HG03064 (cell line): Measurements from ENCODE around the gene IL11.
A peak's percentile ranks its signal among the peaks of the same experiment; 100 is the strongest.

Experiments
- ATAC-seq: cut with Tn5 transposase; IDR thresholded peaks from one replicate; pipeline ENCODE4 v1.9.1; 2021; ENCODE audit warnings: low read depth; ENCODE audit not compliant: unreplicated experiment

Gene IL11

DNA sequence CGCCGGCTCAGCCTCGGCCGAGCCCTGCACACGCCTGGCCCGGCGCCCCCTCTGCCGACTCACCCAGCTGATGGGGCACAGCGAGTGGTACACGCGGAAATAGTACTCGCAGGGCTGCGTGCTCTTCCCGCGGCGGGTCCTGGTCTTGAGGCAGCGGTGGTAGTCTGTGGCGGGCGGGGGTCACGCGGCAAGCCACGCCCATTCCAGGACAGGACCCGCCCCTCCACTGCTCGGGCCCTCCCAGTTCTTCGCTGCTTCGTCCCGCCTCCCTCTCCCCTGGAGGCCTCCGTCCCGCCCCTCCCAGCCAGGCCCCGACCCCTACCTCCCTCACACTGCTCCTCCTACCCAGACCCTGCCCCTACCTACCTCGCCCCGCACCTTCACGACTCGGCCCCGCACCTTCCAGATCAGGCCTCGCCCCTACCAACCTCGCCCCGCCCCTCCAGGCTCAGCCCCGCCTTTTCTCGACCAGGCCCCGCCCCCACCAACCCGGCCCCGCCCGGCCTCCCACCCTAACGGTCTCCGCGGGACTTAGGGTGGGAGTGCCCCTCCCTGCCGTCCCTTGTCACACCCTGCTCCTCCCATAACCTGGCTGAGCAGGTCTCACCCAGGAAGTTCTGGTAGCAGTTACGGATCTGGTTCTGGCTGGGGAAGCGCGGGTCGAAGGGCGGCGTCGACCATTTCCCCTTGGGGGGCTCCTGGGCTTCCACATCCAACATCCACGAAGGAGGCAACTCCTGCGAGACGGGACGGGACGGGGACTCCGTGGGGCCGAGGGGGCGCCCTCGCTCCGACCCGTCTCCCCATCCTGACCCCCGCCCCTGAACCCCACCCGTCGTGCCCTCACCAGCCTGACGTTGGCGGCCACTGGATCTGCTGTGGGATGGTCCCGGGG, 16.2 kb downstream of the IL11 start:
- ATAC-seq = no peak

DNA sequence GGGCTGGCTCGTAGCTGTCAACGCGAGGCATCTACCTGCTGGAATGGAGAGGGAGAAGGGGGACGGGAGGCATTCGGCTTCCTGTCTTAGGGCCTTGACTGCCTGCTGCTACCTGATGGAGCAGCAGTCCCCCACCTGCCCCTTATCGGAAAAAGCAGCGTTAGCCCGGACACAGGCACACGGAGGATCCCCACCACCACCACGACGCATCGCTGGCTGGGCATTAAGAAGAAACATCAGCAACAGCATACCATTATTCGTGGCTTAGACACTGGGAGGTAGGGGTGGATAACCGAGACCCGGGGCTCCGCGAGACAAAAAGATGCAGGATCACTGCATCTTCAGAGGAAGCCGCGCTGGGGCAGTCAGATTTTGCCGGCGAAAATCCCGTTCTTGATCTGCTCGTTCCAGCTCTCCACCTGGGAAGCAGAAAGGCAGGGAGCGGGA, 16.9 kb downstream of the IL11 start:
- no peak for ATAC-seq

DNA sequence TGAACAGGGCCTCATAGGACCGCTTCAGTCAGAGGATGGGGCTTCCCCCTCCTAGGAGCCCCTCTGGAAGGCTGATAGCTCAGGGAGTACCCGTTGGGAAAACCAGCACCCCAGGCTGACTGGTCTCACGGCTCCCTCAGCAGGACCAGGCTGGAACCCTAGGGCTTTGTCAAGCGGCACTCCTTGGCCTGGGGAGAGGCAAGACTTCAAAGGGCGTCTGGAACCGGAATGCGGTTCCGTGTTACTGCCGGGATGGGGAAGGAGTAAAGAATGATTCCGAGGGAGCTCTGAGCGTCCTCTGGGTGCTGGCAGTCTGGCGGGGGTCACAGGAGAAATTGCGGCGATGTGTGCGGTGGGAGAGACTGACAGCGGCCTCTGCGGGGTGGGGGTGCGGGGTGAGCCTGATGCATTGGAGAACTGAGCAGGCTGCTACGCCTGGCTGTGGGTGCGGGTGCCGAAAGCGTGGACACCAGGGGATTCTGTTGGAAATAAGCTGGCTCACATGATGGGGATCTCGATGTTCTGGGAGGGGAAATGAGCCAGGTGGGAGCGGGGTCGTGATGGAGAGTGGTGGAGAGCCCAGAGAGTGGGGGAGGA, 17.6 kb downstream of the IL11 start:
- ATAC-seq = no peak

DNA sequence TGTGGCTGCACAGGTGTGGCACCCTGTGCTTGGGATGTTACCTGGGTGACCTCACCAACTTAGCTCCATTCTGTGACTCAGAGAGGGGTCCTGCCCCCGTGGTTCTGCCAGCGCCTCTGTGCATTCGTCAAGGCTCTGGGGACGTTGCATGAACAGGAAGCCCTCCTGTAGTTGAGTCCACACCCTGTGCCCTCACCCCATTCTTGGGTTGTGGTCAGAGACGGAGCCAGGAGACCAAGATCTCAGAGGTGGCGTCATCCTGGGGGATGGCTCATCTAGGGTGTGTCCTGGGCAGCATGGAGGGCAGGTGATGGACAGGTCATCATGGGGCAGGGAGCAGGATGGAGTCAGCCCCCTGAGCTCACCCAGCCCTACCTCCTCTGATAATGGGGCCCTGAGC, 18.2 kb downstream of the IL11 start:
- no peak for ATAC-seq

DNA sequence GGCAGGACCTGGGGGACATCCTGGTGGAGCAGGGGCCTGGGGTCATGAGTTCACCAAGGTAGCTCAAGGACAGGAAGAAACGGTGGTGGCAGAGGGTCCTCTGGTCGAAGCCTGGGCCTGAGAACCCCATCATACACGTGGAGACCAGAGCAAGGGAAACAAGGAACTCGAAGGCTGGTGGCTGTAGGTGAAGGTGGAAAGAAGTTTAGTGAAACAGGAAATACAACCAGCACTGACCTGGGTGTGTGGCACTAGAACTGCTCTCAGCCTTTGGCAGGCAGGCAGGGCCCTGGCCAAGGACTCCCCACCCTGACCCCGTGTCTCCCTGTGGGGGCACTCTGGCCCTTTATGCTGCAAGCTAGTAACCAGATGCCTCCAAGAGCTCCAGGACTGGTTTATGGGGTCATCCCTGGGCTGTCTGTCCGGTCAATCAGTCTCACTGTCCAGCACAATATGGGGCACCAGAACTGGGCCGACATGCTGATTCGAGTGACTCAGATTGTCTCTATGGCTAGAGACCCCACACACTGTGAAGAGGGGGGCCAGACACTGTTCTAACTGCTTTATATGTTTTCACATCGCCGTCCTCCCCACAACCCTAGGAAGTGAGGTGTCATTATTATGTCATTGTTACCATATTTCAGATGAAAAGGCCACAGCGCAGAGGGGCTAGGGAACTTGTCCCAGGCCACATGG, 19.5 kb downstream of the IL11 start:
- no peak for ATAC-seq

DNA sequence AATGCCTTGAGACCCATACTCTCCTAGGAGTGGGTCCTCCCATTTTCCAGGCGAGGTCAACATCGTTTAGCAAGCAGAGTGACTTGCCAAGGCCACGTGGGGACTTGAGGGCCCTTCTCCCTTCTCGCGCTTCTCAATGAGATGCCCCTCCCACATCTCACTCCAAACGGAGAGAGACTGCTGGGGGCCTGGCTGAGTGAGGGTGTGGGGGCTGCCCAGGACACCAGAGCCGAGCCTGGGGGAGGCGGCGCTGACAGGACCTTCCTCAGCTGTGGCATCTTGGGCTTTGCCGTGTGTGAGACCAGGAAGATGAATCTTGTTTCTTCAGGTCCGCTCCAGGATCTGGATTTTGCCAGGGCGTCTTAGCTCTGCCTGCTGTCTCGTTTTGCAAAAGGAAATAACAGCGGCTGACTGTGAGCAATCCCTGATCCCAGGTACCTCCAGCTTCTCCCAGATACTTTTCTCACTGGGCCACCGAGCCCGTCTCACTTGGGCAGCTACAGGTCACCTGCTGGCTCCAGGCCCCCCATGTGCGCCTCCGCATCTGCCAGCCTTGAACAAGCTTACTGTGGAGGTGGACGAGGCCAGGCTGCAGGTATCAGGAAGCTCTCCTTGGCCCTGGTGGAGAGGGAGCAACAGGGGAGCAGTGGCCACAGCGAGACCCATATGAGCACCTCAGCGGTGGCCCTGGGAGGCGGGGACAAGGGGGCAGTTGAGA, 21.8 kb downstream of the IL11 start:
- no peak for ATAC-seq

DNA sequence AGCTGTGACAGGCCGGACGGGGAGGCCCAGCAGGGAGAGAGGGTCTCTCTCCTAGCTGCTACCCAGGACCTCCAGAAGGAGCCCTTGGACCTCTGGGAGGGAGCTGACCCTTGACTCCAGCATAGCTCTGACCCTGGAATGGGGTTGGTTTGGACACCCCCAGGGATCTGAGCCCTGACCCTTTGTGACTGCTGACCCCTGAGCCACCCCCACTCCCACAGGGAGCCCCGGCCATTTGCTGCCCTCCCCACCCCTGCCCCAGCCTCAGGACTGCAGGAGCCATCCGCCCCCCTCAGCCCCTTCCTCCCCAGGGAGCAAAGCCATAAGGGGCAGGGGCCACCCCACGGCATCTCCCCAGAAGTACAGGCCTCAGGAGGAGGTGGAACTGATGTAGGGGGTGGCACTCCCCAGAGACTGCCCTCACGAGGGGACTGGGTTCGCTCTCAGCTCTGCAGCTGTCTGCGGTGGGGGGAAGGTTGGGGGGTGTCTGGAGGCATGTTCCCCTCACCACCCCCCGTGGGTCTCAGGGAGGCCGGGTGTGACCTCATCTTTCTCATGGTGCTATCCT, 22.7 kb downstream of the IL11 start:
- ATAC-seq = no peak

DNA sequence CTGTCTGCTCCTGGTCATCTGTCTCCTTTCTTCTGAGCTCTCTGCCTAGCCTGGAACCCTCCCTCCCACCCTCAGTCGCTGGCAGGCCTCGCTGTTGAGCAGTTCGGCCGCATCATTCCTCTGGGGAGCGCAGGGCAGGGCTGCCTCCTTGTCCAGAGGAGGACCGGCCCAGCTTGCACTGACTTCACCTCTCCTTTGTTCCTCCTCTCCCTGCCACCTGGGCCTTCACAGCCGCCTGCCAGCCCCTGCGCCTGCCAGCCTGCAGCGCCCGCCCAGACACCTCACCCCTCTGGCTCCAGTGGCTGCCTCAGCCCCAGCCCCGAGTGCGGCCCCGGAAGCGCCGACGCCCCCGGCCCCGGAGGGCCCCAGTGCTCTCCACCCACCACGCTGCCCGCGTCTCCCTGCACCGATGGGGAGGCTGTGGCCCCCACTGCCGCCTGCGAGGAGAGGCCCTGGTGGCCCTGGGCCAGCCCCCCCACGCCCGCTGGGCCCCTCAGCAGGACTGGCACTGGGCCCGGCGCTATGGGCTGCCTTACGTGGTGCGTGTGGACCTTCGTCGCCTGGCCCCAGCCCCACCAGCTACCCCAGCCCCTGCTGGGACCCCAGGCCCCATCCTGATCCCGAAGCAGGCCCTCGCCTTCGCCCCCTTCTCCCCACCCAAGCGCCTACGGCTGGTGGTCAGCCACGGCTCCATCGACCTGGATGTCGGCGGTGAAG, 23.4 kb downstream of the IL11 start:
- no peak for ATAC-seq

DNA sequence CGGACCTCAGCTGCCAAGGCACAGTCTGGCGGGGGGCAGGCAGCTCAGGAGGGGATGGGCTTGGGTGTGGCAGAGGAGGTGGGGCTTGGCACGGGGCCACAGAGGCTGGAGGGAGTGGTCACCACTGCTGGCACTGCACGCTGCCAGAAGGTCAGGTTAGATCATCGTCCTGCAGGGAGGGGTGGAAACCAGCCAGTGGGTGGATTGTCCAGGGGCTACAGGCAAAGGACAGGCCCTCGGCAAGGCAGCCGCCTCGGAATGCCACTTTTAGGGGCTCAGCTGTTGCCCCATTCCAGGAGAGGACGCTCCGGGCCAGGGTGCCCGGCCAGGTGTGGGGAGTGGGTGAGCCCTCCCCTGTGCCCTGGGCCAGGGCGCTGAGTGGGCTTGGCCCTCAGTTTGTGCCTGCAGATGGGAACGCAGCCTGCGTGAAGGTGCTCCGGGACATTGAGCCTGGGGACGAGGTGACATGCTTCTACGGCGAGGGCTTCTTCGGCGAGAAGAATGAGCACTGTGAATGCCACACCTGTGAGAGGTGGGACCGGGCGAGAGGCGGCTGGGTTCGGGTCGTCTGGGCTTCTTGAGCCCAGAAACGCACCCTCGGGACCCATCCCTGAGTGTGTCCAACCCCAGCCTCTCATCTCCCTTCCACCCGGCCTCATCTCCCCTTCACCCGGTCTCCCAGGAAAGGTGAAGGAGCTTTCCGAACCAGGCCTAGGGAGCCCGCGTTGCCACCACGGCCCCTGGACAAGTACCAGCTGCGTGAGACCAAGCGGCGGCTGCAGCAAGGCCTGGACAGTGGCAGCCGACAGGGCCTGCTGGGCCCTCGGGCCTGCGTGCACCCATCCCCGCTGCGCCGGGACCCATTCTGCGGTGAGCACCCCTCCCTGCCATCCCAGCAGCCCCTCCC, 24.2 kb downstream of the IL11 start:
- no peak for ATAC-seq

DNA sequence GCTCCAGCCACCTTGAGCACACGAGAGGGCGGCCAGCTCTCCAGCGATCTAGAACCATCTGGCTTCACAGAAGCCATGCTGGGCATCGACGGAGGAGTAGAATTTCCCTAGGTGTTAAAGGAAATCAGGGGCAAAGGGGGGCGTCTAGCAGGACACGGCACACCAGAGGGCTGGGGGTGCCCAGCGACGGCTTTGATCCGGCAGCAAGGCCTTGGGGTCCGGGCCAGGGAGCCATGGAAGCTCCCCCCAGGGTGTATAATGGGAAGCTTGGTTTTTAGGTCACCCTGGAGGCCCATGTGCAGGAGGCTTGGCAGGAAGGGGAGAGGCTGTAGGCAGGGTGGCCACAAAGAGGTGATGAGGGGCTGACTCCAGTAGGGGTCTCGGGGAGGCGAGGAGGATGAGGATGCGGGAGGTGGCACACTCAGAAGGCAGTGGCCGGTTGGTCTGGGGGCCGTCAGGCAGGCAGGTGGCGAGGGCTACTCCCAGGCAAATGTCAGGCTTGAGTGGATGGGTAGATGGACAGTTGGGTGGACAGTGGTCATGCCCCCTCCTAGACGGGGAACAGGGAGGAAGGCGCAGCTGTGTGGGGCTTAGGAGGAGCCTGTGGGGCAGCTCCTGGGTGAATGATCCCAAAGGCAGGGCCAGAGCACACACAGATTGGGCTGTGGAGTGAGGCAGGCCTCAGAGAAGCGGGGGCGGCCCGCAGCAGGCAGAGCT, 25.0 kb downstream of the IL11 start:
- no peak for ATAC-seq

DNA sequence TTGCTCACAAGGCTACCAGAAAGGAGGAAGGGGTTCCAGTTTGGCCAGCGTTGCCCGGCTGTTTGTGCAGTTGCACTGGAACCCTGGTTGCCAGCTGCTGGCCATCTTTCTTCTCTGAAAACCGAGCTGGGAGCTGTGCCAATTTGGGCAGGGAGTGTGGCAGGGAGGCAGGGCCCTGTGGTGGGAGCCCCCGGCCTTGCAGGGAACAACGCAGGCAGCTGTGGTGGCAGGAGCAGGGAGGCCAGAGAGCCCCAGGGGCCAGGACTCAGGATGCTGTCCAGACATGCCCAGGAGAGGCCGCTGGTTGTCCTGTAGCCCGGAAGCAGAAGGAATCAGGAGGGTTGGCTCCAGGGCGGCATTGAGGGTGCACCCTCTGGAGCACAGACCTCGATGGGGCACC, 25.8 kb downstream of the IL11 start:
- ATAC-seq = no peak

DNA sequence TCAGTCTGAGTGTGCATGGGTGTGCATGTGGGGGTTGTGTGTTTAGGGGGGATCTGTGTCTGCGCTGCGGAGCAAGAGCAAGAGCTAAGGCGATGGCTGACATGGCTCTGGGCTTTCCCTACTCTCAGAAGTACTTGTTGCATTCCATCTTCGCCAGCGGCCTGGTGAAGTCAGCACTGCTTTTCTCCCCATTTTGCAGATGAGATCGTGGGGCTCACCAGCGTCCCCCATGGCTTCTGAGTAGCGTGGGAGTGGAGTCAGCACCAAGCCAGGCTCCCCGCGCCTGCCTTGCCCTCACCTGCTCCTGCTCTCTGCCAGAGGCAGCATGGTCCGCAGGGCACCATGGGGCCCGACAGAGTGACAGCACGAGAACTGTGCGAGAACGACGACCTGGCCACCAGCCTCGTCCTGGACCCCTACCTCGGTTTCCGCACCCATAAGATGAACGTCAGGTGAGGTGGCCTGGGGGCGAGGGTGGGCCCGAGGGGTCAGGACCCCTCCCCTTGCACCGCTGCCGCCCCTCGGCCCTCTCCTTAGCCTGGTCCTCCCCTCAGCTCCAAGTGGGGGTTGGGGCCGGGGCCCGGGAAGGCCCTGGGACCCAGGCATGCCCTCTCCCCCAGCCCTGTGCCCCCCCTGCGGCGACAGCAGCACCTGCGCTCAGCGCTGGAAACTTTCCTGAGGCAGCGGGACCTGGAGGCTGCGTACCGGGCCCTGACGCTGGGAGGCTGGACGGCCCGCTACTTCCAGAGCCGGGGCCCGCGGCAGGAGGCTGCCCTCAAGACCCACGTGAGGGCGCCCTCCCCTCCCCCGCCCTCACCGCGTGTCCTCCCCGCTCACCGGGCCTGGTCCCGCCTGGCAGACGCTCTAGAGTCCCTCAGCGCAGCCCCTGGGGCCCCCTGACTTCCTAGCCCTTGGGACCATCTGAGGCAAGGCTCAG, 28.4 kb downstream of the IL11 start:
- ATAC-seq = no peak

DNA sequence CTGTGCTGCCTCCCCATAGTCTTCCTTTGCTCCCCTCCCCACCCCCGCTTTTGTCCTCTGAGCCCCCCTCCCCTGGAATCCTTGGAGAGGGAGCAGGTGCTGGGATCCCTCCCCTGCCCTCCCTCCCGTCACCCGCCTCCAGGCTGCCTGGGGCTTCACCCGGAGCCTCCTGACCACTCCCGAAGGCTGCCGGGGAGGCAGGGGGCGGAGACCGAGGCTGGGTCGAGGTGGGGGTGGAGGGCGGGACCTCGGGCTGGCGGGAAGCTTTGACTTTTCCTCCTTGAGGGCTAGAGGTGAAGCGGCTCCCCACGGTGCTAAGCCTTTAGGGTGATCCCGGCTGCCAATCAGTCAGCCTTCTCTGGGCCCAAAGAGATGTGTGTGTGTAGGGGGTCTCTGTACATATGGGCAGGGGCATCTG, 29.1 kb downstream of the IL11 start:
- no peak for ATAC-seq

DNA sequence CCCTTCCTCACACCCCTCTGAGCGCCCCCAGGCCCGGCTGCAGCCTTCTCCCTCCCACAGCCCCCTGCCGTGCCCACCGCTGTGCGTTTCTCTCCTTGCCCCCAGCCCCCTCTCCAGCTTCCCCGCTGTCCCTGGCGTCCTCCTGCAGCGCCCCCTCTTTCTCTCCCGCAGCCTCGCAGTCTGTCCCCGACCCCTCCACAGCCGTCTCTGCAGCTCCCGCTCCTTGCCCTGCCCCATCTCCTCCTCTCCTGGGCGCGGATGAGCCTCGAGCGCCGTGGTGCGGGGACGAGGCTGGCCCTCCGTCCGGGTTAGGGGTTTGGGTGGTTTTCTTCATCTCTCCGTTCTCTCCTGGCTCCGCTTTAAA, 29.5 kb downstream of the IL11 start:
- ATAC-seq = no peak

DNA sequence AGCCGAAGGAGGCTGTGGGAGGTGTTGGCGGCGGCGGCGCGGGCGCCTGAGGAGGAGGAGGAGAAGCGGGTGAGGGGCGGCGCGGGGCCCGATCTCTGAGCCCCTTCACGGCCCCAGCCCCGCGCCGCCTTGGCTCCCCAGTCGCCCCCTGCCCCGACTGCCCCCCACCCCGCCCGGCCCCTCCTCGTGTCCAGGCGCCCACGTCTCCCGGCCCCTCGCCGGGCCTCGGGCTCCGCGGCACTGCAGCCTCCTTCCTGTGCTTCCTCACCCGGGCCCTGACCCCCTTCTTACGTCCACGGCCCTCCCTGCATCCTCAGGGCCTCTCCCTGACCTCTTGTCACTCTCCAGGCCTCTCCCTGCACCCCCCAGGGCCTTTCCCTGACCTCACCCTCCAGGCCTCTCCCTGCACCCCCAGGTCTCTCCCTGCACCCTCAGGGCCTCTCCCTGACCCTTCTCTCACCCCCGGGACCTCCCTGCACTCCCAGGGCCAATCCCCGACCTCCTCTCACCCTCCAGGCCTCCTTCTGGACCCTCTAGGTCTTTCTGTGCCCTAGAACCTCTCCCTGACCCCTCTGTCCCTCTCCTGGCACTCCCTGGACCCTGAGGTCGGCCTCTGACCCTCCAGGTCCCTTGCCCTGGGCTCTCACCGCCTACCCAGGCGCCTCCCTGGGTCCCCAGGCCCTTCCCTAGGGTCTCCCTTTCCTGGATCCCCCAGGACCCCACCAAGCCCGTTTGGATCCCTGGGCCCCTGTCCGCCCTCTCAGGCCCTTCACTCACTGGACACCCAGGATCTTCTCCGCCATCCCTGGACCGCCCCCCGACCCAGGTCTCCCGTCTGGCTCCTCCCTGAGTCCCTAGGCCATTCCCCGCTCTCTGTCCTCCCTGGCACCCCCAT, 30.1 kb downstream of the IL11 start:
- ATAC-seq = peak; percentile 3
